ENCODE results near the gene NPHP4.

- TF ChIP-seq POLR2AphosphoS5 (IDR thresholded peaks at IDR 0.05; ENCODE audit: borderline replicate concordance, low read depth, low read length), result no peak
- TF ChIP-seq EZH2 (IDR thresholded peaks at IDR 0.05), result no peak
These were observed 147.8 kb downstream of the NPHP4 start for GRCh38 chr1:5844442-5844841.

Data from SK-N-MC (cell line).